T-helper 17 cell (primary cell): ENCODE data around the gene TMEM106A. TPM values are rescaled to one million over a fixed set of nuclear protein-coding genes. Genes with fewer than 3 reads are reported as not detected.

Experiments used
- total RNA-seq, 4 donors: library from RNA in 2 of 4; stranded (reverse) in 2 of 4; gene quantifications; one replicate each; pipeline ENCODE4 v1.2.3 and lab custom pipeline; 2022 to 2026

The TMEM106A gene
- total RNA-seq, 2 donors from 2014 or later: 7.0 to 10.0 TPM

Other genes starting within 250 kb of the TMEM106A start
- gene AARSD1, start 247.4 kb upstream of the TMEM106A start, total RNA-seq: 10 to 100 TPM; 47.6 to 59.9 TPM
- gene PTGES3L, start 231.8 kb upstream of the TMEM106A start, total RNA-seq: 1 to 10 TPM in 1 of 2 donors, not detected in 1; 2.3 TPM
- 10 to 100 TPM; 15.6 to 16.6 TPM for gene RUNDC1, start 231.3 kb upstream of the TMEM106A start, total RNA-seq
- gene RPL27, start 213.5 kb upstream of the TMEM106A start, total RNA-seq: 1,000 to 10,000 TPM; 1,342 to 1,395 TPM
- 10 to 100 TPM; 23.1 to 23.8 TPM for gene IFI35, start 205.1 kb upstream of the TMEM106A start, total RNA-seq
- gene VAT1, start 189.5 kb upstream of the TMEM106A start, total RNA-seq: 10 to 100 TPM; 26.0 to 29.3 TPM
- gene RND2, start 186.6 kb upstream of the TMEM106A start, total RNA-seq: 1 to 10 TPM in 1 of 2 donors, under 1 TPM in 1; 0.12 to 1.1 TPM
- 1 to 10 TPM; 2.1 to 3.4 TPM for gene BRCA1, start 86.5 kb upstream of the TMEM106A start, total RNA-seq
- gene NBR1, start 40.7 kb upstream of the TMEM106A start, total RNA-seq: 10 to 100 TPM; 55.1 to 55.8 TPM
- gene CCDC200, start 16.7 kb downstream of the TMEM106A start, total RNA-seq: under 1 TPM; 0.40 to 0.60 TPM
- 1,000 to 10,000 TPM; 3,838 to 5,780 TPM for gene RNU2-1, start 22.1 kb downstream of the TMEM106A start, total RNA-seq
- gene ARL4D, start 187.1 kb downstream of the TMEM106A start, total RNA-seq: 1 to 10 TPM; 1.1 to 2.0 TPM